ENCODE data around the gene S100Z. TPM values are rescaled to one million over a fixed set of nuclear protein-coding genes. Genes with fewer than 3 reads are reported as not detected.

S100Z gene
- total and polyA plus RNA-seq, 9 of the 15 experiments (the other 6 are each of a cell fraction or from before 2014, with no cell fraction given), result 0.15 to 0.42 (median 0.20) TPM; not detected in 6

DNA sequence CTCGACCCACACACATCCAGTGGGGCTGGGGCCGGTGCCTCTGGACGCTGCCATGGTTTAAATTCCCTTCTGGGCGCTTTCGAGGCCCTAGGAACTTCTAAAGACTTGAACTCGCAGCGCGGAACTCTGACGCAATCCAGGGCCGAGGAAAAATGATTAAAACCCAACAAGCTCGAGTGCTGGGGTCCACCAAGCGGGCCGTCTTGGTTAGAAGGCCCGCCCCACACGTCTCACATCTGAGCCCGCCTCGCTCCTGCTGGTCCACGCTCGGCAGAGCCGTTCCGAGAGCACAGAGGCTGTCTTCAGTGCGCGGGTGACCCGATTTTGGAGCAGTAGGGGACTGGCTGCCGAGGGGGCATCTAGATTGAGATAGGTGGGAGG is 104.6 kb downstream of the S100Z start:
- intact Hi-C loops (cut with micrococcal nuclease), result no loop called here
- TF ChIP-seq HMG20B (CRISPR knock-in tag; IDR thresholded peaks at IDR 0.05) (no peak), DPF2 (IDR thresholded peaks at IDR 0.05) (no peak), SREBF1 (IDR thresholded peaks at IDR 0.05; ENCODE audit: borderline replicate concordance, low read depth, low read length) (no peak), ARNT (IDR thresholded peaks at IDR 0.05) (no peak), ELF1 (tag; IDR thresholded peaks at IDR 0.05) (no peak), ZBED1 (IDR thresholded peaks at IDR 0.05) (no peak), YY1 (IDR thresholded peaks at IDR 0.05; ENCODE audit: borderline replicate concordance in 1 of 3, control insufficient read depth in 1 of 3, extremely low read depth in 1 of 3, insufficient read depth in 3 of 3, insufficient read length in 1 of 3, insufficient replicate concordance in 2 of 3, low read depth in 1 of 3, low read length in 2 of 3) (no peak), ZNF436 (CRISPR knock-in tag; IDR thresholded peaks at IDR 0.05) (no peak), FOXJ2 (tag; IDR thresholded peaks at IDR 0.05) (no peak)
- TF ChIP-seq, protein P1, sequence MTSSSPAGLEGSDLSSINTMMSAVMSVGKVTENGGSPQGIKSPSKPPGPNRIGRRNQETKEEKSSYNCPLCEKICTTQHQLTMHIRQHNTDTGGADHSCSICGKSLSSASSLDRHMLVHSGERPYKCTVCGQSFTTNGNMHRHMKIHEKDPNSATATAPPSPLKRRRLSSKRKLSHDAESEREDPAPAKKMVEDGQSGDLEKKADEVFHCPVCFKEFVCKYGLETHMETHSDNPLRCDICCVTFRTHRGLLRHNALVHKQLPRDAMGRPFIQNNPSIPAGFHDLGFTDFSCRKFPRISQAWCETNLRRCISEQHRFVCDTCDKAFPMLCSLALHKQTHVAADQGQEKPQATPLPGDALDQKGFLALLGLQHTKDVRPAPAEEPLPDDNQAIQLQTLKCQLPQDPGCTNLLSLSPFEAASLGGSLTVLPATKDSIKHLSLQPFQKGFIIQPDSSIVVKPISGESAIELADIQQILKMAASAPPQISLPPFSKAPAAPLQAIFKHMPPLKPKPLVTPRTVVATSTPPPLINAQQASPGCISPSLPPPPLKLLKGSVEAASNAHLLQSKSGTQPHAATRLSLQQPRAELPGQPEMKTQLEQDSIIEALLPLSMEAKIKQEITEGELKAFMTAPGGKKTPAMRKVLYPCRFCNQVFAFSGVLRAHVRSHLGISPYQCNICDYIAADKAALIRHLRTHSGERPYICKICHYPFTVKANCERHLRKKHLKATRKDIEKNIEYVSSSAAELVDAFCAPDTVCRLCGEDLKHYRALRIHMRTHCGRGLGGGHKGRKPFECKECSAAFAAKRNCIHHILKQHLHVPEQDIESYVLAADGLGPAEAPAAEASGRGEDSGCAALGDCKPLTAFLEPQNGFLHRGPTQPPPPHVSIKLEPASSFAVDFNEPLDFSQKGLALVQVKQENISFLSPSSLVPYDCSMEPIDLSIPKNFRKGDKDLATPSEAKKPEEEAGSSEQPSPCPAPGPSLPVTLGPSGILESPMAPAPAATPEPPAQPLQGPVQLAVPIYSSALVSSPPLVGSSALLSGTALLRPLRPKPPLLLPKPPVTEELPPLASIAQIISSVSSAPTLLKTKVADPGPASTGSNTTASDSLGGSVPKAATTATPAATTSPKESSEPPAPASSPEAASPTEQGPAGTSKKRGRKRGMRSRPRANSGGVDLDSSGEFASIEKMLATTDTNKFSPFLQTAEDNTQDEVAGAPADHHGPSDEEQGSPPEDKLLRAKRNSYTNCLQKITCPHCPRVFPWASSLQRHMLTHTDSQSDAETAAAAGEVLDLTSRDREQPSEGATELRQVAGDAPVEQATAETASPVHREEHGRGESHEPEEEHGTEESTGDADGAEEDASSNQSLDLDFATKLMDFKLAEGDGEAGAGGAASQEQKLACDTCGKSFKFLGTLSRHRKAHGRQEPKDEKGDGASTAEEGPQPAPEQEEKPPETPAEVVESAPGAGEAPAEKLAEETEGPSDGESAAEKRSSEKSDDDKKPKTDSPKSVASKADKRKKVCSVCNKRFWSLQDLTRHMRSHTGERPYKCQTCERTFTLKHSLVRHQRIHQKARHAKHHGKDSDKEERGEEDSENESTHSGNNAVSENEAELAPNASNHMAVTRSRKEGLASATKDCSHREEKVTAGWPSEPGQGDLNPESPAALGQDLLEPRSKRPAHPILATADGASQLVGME (CRISPR knock-in tag; IDR thresholded peaks at IDR 0.05), result no peak
- TF ChIP-seq, protein P2, sequence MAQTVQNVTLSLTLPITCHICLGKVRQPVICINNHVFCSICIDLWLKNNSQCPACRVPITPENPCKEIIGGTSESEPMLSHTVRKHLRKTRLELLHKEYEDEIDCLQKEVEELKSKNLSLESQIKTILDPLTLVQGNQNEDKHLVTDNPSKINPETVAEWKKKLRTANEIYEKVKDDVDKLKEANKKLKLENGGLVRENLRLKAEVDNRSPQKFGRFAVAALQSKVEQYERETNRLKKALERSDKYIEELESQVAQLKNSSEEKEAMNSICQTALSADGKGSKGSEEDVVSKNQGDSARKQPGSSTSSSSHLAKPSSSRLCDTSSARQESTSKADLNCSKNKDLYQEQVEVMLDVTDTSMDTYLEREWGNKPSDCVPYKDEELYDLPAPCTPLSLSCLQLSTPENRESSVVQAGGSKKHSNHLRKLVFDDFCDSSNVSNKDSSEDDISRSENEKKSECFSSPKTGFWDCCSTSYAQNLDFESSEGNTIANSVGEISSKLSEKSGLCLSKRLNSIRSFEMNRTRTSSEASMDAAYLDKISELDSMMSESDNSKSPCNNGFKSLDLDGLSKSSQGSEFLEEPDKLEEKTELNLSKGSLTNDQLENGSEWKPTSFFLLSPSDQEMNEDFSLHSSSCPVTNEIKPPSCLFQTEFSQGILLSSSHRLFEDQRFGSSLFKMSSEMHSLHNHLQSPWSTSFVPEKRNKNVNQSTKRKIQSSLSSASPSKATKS (CRISPR knock-in tag; IDR thresholded peaks at IDR 0.05), result no peak
- TF ChIP-seq, protein P3, sequence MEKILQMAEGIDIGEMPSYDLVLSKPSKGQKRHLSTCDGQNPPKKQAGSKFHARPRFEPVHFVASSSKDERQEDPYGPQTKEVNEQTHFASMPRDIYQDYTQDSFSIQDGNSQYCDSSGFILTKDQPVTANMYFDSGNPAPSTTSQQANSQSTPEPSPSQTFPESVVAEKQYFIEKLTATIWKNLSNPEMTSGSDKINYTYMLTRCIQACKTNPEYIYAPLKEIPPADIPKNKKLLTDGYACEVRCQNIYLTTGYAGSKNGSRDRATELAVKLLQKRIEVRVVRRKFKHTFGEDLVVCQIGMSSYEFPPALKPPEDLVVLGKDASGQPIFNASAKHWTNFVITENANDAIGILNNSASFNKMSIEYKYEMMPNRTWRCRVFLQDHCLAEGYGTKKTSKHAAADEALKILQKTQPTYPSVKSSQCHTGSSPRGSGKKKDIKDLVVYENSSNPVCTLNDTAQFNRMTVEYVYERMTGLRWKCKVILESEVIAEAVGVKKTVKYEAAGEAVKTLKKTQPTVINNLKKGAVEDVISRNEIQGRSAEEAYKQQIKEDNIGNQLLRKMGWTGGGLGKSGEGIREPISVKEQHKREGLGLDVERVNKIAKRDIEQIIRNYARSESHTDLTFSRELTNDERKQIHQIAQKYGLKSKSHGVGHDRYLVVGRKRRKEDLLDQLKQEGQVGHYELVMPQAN (IDR thresholded peaks at IDR 0.05; ENCODE audit: borderline replicate concordance), result no peak
- TF ChIP-seq, protein P4, sequence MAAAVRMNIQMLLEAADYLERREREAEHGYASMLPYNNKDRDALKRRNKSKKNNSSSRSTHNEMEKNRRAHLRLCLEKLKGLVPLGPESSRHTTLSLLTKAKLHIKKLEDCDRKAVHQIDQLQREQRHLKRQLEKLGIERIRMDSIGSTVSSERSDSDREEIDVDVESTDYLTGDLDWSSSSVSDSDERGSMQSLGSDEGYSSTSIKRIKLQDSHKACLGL (CRISPR knock-in tag; IDR thresholded peaks at IDR 0.05; ENCODE audit: borderline replicate concordance, poor library complexity, severe bottlenecking), result no peak

More for the DNA sequence above, 104.6 kb downstream of the S100Z start:
- H3K9ac ChIP-seq (ENCODE audit: insufficient read depth in 1 of 2, low read depth in 2 of 2, low read length in 2 of 2), result no peak overlapping the region
- in situ Hi-C loops (cut with MboI), result no loop called here
- no peaks in the 10 kb centered on the region for H3K9me3 ChIP-seq (replicated peaks; ENCODE audit: control insufficient read depth, insufficient read depth, low read depth, low read length)
- CTCF ChIA-PET (ENCODE audit: low intra/inter-chr PET ratio), result no interaction called here
- ATAC-seq, result no peak
- no TSS peak for BruUV-seq (replicated peaks)
- FAIRE-seq, result no peak
- no peaks in the 10 kb centered on the region for H3K36me3 ChIP-seq (ENCODE audit: control insufficient read depth, insufficient read depth, low read length)
- no peaks in the 10 kb centered on the region; a peak in 1 of 5 replicates for H3K27me3 ChIP-seq (ENCODE audit: control insufficient read depth in 2 of 2, insufficient read depth in 2 of 2, low read length in 2 of 2)
- H3K4me1 ChIP-seq (replicated peaks in 1 of 2; ENCODE audit: control insufficient read depth in 2 of 2, insufficient read depth in 2 of 2, low read length in 2 of 2), result peaks cover 7% of the 10 kb centered on the region in 2 experiments; a peak in 2 of 5 replicates
- H3K4me3 ChIP-seq, result no peak overlapping the region
- WGBS (ENCODE audit: insufficient coverage, low coverage, missing lambda C conversion rate), result 57% methylated on average over 25 of the region's 25 CpGs
- H3K4me2 ChIP-seq (ENCODE audit: insufficient read depth, low read length), result no peak overlapping the region
- H4K20me1 ChIP-seq (replicated peaks; ENCODE audit: control insufficient read depth, insufficient read depth, low read length), result no peaks in the 10 kb centered on the region
- POLR2A ChIA-PET, result no interaction called here
- H3K79me2 ChIP-seq (ENCODE audit: control insufficient read depth, insufficient read depth, low read length), result no peaks in the 10 kb centered on the region
- no peak overlapping the region for H2AFZ ChIP-seq (ENCODE audit: low read depth, low read length)
- no peak overlapping the region for H3K27ac ChIP-seq (ENCODE audit: extremely low read depth, low read depth, low read length)
- no peaks in the 10 kb centered on the region for H3K9me1 ChIP-seq (ENCODE audit: control insufficient read depth, insufficient read depth, low read length)
- DNase-seq (ENCODE audit: extremely low read depth in 1 of 4, low spot score in 3 of 4), result no peak
